ENCODE measurements around the gene MRPS27. TPM values are rescaled to one million over a fixed set of nuclear protein-coding genes. Genes with fewer than 3 reads are reported as not detected.

The MRPS27 gene
- total RNA-seq, 4 donors from 2014 or later, result 45.9 to 214 (median 68.6) TPM

DNA sequence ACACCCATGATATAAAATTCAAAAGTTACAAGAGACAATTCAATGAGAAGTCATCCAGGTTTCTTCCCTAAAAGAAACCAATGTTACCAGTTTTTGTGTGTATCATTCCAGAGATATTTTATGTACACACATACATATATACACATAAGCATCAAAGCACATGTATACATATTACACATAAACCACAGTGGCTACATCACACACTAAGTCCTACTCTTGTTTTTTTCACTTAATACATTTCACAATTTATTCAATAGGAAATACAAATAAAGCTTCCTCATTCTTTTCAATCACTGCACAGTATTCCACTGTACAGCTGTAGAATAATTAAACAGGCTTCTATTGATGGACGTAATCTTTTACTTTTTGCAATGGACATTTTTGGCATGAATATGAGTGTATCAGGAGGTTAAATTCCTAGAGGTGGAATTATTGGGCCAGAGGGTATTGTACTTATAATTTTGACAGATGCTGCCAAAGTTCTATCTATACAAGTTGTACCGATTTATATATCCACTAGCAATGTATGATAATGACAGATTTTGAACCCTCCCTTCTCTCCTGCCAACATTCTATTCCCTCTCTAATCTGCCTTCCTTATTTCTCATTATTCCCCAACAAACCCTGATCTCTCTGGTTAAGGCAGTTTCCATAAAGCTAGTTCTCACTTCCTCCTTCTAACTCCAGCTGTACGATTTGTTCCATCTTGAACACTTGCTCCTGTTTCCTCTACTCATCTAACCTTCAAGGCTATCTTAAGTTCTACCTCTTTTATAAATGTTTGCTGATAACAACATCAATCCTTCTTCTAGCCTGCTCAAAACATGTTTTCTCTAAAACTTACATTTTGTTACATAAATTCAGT is 35.2 kb downstream of the MRPS27 start:
- H3K36me3 ChIP-seq, result no peaks in the 10 kb centered on the region
- intact Hi-C loops (cut with DNase I; ENCODE audit: low total_unique reads), result loop anchor here (10.0 kb wide), 1 partner anchor 140 kb away; no protein-coding TSS in a partner anchor
- no peaks in the 10 kb centered on the region for H3K9me3 ChIP-seq
- no peak overlapping the region for H3K4me3 ChIP-seq
- no peaks in the 10 kb centered on the region for H3K27me3 ChIP-seq
- peaks cover 0 to 8% of the 10 kb centered on the region in 2 donors for H3K4me1 ChIP-seq
- no peak for DNase-seq
- TF ChIP-seq, protein P1, sequence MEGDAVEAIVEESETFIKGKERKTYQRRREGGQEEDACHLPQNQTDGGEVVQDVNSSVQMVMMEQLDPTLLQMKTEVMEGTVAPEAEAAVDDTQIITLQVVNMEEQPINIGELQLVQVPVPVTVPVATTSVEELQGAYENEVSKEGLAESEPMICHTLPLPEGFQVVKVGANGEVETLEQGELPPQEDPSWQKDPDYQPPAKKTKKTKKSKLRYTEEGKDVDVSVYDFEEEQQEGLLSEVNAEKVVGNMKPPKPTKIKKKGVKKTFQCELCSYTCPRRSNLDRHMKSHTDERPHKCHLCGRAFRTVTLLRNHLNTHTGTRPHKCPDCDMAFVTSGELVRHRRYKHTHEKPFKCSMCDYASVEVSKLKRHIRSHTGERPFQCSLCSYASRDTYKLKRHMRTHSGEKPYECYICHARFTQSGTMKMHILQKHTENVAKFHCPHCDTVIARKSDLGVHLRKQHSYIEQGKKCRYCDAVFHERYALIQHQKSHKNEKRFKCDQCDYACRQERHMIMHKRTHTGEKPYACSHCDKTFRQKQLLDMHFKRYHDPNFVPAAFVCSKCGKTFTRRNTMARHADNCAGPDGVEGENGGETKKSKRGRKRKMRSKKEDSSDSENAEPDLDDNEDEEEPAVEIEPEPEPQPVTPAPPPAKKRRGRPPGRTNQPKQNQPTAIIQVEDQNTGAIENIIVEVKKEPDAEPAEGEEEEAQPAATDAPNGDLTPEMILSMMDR (IDR thresholded peaks at IDR 0.05), result no peak
- no peak for TF ChIP-seq POLR2A (IDR thresholded peaks at IDR 0.05)
- peak overlapping the region; percentile 24 to 90 for H3K27ac ChIP-seq

DNA sequence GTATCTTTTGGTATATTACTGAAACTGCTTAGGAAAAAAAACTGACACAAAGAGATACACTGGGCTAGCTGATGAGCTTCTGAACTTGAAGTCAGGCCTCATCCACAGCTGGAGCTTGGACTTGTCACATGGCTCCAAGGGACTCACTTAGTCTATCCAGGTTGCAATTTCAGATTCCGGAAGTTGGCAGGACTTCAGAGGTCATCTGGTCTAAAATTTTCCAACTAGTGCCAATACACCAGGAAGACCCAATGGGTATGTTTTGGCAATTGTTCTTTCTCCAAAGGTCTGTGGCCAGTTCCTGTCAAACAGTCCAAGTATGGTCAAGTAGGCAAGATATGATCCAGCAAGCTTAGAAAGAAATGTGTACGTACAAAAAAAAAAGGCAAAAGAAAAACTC is 36.7 kb downstream of the MRPS27 start:
- peak overlapping the region; percentile 76 to 90 for H3K27ac ChIP-seq
- no peaks in the 10 kb centered on the region for H3K9me3 ChIP-seq
- DNase-seq, result peak in 1 of 2 donors; percentile 56
- H3K36me3 ChIP-seq, result no peaks in the 10 kb centered on the region
- H3K4me1 ChIP-seq, result peaks cover 0 to 8% of the 10 kb centered on the region in 2 donors
- H3K27me3 ChIP-seq, result no peaks in the 10 kb centered on the region
- TF ChIP-seq, protein P1 (IDR thresholded peaks at IDR 0.05), result no peak
- TF ChIP-seq POLR2A (IDR thresholded peaks at IDR 0.05), result no peak
- intact Hi-C loops (cut with DNase I; ENCODE audit: low total_unique reads), result loop anchor here (10.0 kb wide), 1 partner anchor 139 kb away; no protein-coding TSS in a partner anchor
- no peak overlapping the region for H3K4me3 ChIP-seq

DNA sequence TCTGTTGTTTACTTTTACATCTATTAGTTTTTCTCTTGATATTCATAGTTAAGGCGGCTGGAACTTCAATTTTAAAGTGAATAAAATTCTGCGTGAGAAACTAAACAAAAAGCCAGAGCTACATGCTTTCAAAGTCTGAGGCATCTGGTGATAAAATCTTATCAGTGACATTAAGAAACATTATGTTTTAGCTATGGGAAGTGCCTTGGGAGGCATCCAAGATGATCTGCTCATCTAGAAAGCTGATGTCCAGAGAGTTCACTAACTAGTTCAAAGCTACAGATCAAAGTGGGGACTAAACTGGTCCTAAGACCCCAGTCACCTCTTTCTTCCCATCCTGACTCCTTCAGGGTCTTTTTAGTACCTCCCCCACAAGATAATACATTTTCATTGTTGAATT is 37.2 kb downstream of the MRPS27 start:
- H3K4me1 ChIP-seq, result peaks cover 0 to 8% of the 10 kb centered on the region in 2 donors
- H3K9me3 ChIP-seq, result no peaks in the 10 kb centered on the region
- peak overlapping the region; percentile 76 to 90 for H3K27ac ChIP-seq
- peak in 1 of 2 donors; percentile 50 for DNase-seq
- H3K36me3 ChIP-seq, result no peaks in the 10 kb centered on the region
- no peak overlapping the region for H3K4me3 ChIP-seq
- no peaks in the 10 kb centered on the region for H3K27me3 ChIP-seq
- TF ChIP-seq POLR2A (IDR thresholded peaks at IDR 0.05), result no peak
- TF ChIP-seq, protein P1 (IDR thresholded peaks at IDR 0.05), result no peak
- intact Hi-C loops (cut with DNase I; ENCODE audit: low total_unique reads), result loop anchor here (10.0 kb wide), 1 partner anchor 138 kb away; no protein-coding TSS in a partner anchor

DNA sequence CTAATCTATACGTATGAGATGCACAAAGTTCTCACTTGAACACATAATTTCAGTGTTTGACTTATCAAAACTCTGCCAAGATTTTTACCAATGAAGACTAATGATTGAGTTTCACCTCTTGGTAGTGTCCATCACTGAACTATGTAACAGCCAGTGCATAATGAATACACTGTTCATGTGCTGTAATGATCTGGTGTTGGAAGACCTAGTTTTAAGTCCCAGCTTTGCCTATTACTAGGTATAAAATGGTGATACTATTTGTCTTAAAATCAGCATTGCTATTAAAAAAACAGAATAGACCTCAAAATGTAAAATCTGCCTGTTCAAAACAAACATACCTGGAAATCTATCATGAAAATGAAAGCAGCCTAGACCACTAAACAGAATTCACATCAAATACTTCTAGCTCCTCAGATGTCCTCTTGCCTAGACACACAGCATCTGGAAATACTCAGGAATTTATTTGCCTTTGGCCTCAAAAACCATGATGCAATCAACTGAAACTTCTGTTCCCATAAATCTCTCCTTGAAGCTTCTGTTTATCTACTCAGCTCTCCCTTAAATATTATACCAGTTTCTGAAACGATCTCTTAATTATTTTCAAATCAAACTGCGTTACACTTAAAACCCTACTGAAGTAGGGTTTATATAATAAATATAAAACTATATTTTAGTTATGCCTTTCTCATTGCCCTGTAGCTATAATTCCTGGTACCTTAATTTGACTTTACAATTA is 38.1 kb downstream of the MRPS27 start:
- no peak for TF ChIP-seq POLR2A (IDR thresholded peaks at IDR 0.05)
- TF ChIP-seq, protein P1 (IDR thresholded peaks at IDR 0.05), result no peak
- H3K27me3 ChIP-seq, result no peaks in the 10 kb centered on the region
- H3K27ac ChIP-seq, result peak overlapping the region; percentile 76 to 90
- intact Hi-C loops (cut with DNase I; ENCODE audit: low total_unique reads), result loop anchor here (10.0 kb wide), 1 partner anchor 137 kb away; no protein-coding TSS in a partner anchor
- H3K9me3 ChIP-seq, result no peaks in the 10 kb centered on the region
- peaks cover 0 to 8% of the 10 kb centered on the region in 2 donors for H3K4me1 ChIP-seq
- peak in 1 of 2 donors; percentile 44 for DNase-seq
- no peaks in the 10 kb centered on the region for H3K36me3 ChIP-seq
- no peak overlapping the region for H3K4me3 ChIP-seq
